SK-N-SH (cell line): ENCODE data around the gene CUL1. TPM values are rescaled to one million over a fixed set of nuclear protein-coding genes. Genes with fewer than 3 reads are reported as not detected.

Source experiments
- CTCF ChIA-PET: fragments of 300-600, 350-600 bp; formaldehyde crosslinking; extraction: SDS; loops from one replicate; lab custom pipeline; 2021; lab: Yijun Ruan, JAX
- POLR2A ChIA-PET: fragments of 350-600 bp; sonication (Branson Sonifier 250); formaldehyde crosslinking; extraction: SDS; loops from one replicate; lab custom pipeline; 2020; ENCODE audit warnings: antibody characterized with exemption, inconsistent platforms; lab: Yijun Ruan, JAX
- DNase-seq: peaks from one replicate; pipeline ENCODE4 v3.0.0; 2012
- H2AFZ ChIP-seq: fragments of 200-600 bp; sonication (generic); 2 replicates; pipeline ENCODE4 v1.8.1; 2016; ENCODE audit warnings: antibody characterized with exemption, mild to moderate bottlenecking, low read depth
- H3F3A ChIP-seq: fragments of 200-600 bp; sonication (generic); replicated peaks from 2 replicates; pipeline ENCODE3; 2016; ENCODE audit warnings: antibody characterized with exemption, mild to moderate bottlenecking; ENCODE audit not compliant: insufficient read depth
- H3K27ac ChIP-seq, 2 experiments: fragments of 200-500 bp in 1 of 2; fragments of 200-600 bp in 1 of 2; sonication (Bioruptor generic) in 1 of 2; sonication (generic), shearing (Covaris generic) in 1 of 2; 2 replicates each; pipeline versions ENCODE4 v1.5.1 to v1.6.1; 2014 to 2016; ENCODE audit warnings: low read depth in 2 of 2, inconsistent platforms in 1 of 2, low read length in 1 of 2, mild to moderate bottlenecking in 1 of 2, mixed read lengths in 1 of 2
- H3K27me3 ChIP-seq: fragments of 200-600 bp; sonication (generic), shearing (Covaris generic); 2 replicates; pipeline ENCODE4 v1.6.1; 2016; ENCODE audit warnings: mixed run types; ENCODE audit not compliant: insufficient read depth
- H3K36me3 ChIP-seq, 2 experiments: fragments of 200-500 bp in 1 of 2; fragments of 200-600 bp in 1 of 2; sonication (Bioruptor generic) in 1 of 2; sonication (generic) in 1 of 2; replicated peaks in 1 of 2; 2 replicates each; pipeline versions ENCODE3 to v1.5.1; 2014 to 2016; ENCODE audit warnings: low read length in 1 of 2, mild to moderate bottlenecking in 1 of 2; ENCODE audit not compliant: insufficient read depth in 2 of 2, control insufficient read depth in 1 of 2
- H3K4me1 ChIP-seq, 2 experiments: fragments of 200-500 bp in 1 of 2; fragments of 200-600 bp in 1 of 2; sonication (Bioruptor generic) in 1 of 2; sonication (generic), shearing (Covaris generic) in 1 of 2; 2 replicates each; pipeline versions ENCODE4 v1.5.1 to v1.6.1; 2014 to 2016; ENCODE audit warnings: low read depth in 1 of 2, low read length in 1 of 2, mixed run types in 1 of 2; ENCODE audit not compliant: insufficient read depth in 2 of 2, control insufficient read depth in 1 of 2
- H3K4me2 ChIP-seq: fragments of 200-600 bp; sonication (generic), shearing (Covaris generic); 2 replicates; pipeline ENCODE4 v1.6.1; 2017; ENCODE audit warnings: mixed run types
- H3K4me3 ChIP-seq, 2 experiments: fragments of 200-500 bp in 1 of 2; fragments of 200-600 bp in 1 of 2; sonication (Bioruptor generic) in 1 of 2; sonication (generic), shearing (Covaris generic) in 1 of 2; 2 replicates each; pipeline versions ENCODE4 v1.5.1 to v1.8.1; 2014 to 2016; ENCODE audit warnings: low read depth in 2 of 2, inconsistent platforms in 1 of 2, low read length in 1 of 2, mild to moderate bottlenecking in 1 of 2, mixed read lengths in 1 of 2, moderate library complexity in 1 of 2
- H3K79me2 ChIP-seq: fragments of 200-600 bp; sonication (generic); 2 replicates; pipeline ENCODE4 v1.8.1; 2017; ENCODE audit warnings: mild to moderate bottlenecking; ENCODE audit not compliant: insufficient read depth
- H3K9ac ChIP-seq: fragments of 200-600 bp; sonication (generic); 2 replicates; pipeline ENCODE4 v1.6.1; 2017; ENCODE audit warnings: mixed run types
- H3K9me2 ChIP-seq: fragments of 200-600 bp; sonication (generic); 2 replicates; pipeline ENCODE4 v1.6.1; 2017; ENCODE audit warnings: mixed run types
- H3K9me3 ChIP-seq: fragments of 200-600 bp; sonication (generic); 2 replicates; pipeline ENCODE4 v1.6.1; 2017; ENCODE audit warnings: mixed run types, mild to moderate bottlenecking, moderate library complexity
- H4K20me1 ChIP-seq: fragments of 200-600 bp; sonication (generic); 2 replicates; pipeline ENCODE4 v1.6.1; 2017; ENCODE audit warnings: mild to moderate bottlenecking, mixed run types; ENCODE audit not compliant: insufficient read depth
- CHD2 ChIP-seq: fragments of 150-350 bp; IDR thresholded peaks from 2 replicates; pipeline ENCODE4 v1.6.1; 2018; ENCODE audit warnings: low read length; ENCODE audit not compliant: partially characterized antibody
- ELF1 ChIP-seq: IDR thresholded peaks from 2 replicates; pipeline ENCODE4 v1.4.0; 2012
- FOXJ3 ChIP-seq: sonication (generic); formaldehyde crosslinking; IDR thresholded peaks from 2 replicates; pipeline ENCODE4 v1.5.1; 2020; ENCODE audit warnings: mild to moderate bottlenecking, missing genetic modification reagents
- FOXM1 ChIP-seq: IDR thresholded peaks from 2 replicates; pipeline ENCODE4 v1.4.0; 2012; ENCODE audit warnings: low read depth, mild to moderate bottlenecking
- GATA2 ChIP-seq: sonication (generic); formaldehyde crosslinking; IDR thresholded peaks from 2 replicates; pipeline ENCODE4 v1.5.0; 2020; ENCODE audit warnings: mild to moderate bottlenecking, missing genetic modification reagents
- RAD21 ChIP-seq: IDR thresholded peaks from 2 replicates; pipeline ENCODE4 v1.6.1; 2012; ENCODE audit warnings: mild to moderate bottlenecking, low read length
- RFX5 ChIP-seq: IDR thresholded peaks from 2 replicates; pipeline ENCODE4 v1.6.1; 2012; ENCODE audit warnings: mild to moderate bottlenecking, improper control_type of control experiment, low read length
- SIN3A ChIP-seq: IDR thresholded peaks from 2 replicates; pipeline ENCODE4 v1.6.1; 2012; ENCODE audit warnings: low read depth, mild to moderate bottlenecking, low read length, moderate library complexity, borderline replicate concordance
- SMC3 ChIP-seq: IDR thresholded peaks from 2 replicates; pipeline ENCODE4 v1.6.1; 2012; ENCODE audit warnings: low read depth, low read length, improper control_type of control experiment
- TAF1 ChIP-seq: IDR thresholded peaks from 2 replicates; pipeline ENCODE4 v1.6.1; 2012; ENCODE audit warnings: low read depth, mild to moderate bottlenecking, low read length, moderate library complexity, borderline replicate concordance
- TCF12 ChIP-seq: IDR thresholded peaks from 2 replicates; pipeline ENCODE4 v1.4.0; 2012
- YY1 ChIP-seq: IDR thresholded peaks from 2 replicates; pipeline ENCODE4 v1.4.0; 2012; ENCODE audit warnings: low read depth, mild to moderate bottlenecking
- WGBS: methylation state at CpG from one replicate; pipeline ENCODE4 v1.1.6; 2017; ENCODE audit warnings: low lambda C conversion rate; 5-methylcytosine and 5-hydroxymethylcytosine counted together
- polyA plus RNA-seq, 3 experiments: library from polyadenylated mRNA; depleted of rRNA; stranded (reverse); fragments of >200 nt; gene quantifications; 2 replicates each; pipeline ENCODE4 v1.2.3, GENCODE V29; 2012
- TF ChIP-seq, protein P1 (sequence below): IDR thresholded peaks from 2 replicates; pipeline ENCODE4 v1.6.1; 2012; ENCODE audit warnings: mild to moderate bottlenecking, low read depth, low read length, moderate library complexity
- TF ChIP-seq, protein P2 (sequence below): IDR thresholded peaks from 2 replicates; pipeline ENCODE4; 2012
- TF ChIP-seq, protein P3 (sequence below): IDR thresholded peaks from 2 replicates; pipeline ENCODE4 v1.4.0; 2012; ENCODE audit warnings: low read depth, borderline replicate concordance
- TF ChIP-seq, protein P4 (sequence below): fragments of 200-600 bp; sonication (generic); IDR thresholded peaks from 2 replicates; pipeline ENCODE4 v1.6.1; 2017; ENCODE audit warnings: antibody characterized with exemption, mild to moderate bottlenecking, moderate library complexity
- TF ChIP-seq, protein P5 (sequence below): IDR thresholded peaks from 2 replicates; pipeline ENCODE4 v1.4.0; 2012; ENCODE audit warnings: low read depth, borderline replicate concordance

Gene CUL1
- polyA plus RNA-seq, 1 of the 3 experiments (the other 2 are of a cell fraction) = 45.2 TPM

DNA sequence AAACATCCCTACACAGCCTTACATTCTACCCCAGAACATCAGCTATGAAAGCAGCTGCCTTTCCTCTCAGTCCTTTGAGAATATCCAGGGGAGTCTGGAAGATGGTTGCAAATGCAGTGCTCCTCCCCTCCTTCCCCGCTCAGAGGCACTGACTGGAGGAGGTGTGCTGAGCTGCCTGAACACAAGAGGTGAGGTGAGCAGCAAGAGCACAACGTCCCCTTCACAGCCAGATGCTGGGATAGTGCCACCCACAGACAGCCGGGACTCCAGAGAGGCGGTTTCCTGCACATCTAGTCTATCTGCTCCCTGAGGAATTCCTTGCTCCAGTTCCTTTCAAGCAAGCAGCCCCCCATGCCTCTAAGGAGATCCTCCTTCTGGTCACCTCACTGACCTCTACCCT, 111.2 kb downstream of the CUL1 start:
- Histone ChIP-seq H3K36me3 (peaks cover 55 to 81% of the 10 kb centered on the region in 2 experiments), H3K9me2 (no peaks in the 10 kb centered on the region), H3K9ac (no peak overlapping the region), H3K4me2 (no peak overlapping the region), H3K9me3 (no peaks in the 10 kb centered on the region), H3K4me1 (peaks cover 0 to 1% of the 10 kb centered on the region in 2 experiments; a peak in 1 of 4 replicates), H3K27me3 (no peaks in the 10 kb centered on the region), H2AFZ (no peak overlapping the region), H3K4me3 (no peak overlapping the region), H3F3A (no peaks in the 10 kb centered on the region), H4K20me1 (no peaks in the 10 kb centered on the region), H3K27ac (no peak overlapping the region), H3K79me2 (no peaks in the 10 kb centered on the region; the same call in 1 of the 2 replicates)
- no peak for DNase-seq
- POLR2A ChIA-PET = no interaction called here
- CTCF ChIA-PET = interaction anchor here (1.7 kb wide), 1 partner anchor 22 kb away, joined by 4 read pairs; no protein-coding TSS in a partner anchor
- 94% methylated on average over 4 of the region's 4 CpGs for WGBS
- no peak for TF ChIP-seq TAF1
- TF ChIP-seq GATA2 = no peak
- TF ChIP-seq, protein P1, sequence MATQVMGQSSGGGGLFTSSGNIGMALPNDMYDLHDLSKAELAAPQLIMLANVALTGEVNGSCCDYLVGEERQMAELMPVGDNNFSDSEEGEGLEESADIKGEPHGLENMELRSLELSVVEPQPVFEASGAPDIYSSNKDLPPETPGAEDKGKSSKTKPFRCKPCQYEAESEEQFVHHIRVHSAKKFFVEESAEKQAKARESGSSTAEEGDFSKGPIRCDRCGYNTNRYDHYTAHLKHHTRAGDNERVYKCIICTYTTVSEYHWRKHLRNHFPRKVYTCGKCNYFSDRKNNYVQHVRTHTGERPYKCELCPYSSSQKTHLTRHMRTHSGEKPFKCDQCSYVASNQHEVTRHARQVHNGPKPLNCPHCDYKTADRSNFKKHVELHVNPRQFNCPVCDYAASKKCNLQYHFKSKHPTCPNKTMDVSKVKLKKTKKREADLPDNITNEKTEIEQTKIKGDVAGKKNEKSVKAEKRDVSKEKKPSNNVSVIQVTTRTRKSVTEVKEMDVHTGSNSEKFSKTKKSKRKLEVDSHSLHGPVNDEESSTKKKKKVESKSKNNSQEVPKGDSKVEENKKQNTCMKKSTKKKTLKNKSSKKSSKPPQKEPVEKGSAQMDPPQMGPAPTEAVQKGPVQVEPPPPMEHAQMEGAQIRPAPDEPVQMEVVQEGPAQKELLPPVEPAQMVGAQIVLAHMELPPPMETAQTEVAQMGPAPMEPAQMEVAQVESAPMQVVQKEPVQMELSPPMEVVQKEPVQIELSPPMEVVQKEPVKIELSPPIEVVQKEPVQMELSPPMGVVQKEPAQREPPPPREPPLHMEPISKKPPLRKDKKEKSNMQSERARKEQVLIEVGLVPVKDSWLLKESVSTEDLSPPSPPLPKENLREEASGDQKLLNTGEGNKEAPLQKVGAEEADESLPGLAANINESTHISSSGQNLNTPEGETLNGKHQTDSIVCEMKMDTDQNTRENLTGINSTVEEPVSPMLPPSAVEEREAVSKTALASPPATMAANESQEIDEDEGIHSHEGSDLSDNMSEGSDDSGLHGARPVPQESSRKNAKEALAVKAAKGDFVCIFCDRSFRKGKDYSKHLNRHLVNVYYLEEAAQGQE = no peak
- TF ChIP-seq, protein P2, sequence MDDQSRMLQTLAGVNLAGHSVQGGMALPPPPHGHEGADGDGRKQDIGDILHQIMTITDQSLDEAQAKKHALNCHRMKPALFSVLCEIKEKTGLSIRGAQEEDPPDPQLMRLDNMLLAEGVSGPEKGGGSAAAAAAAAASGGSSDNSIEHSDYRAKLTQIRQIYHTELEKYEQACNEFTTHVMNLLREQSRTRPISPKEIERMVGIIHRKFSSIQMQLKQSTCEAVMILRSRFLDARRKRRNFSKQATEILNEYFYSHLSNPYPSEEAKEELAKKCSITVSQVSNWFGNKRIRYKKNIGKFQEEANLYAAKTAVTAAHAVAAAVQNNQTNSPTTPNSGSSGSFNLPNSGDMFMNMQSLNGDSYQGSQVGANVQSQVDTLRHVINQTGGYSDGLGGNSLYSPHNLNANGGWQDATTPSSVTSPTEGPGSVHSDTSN = no peak
- no peak for TF ChIP-seq CHD2
- TF ChIP-seq YY1 = no peak
- no peak for TF ChIP-seq FOXJ3 (CRISPR knock-in tag)
- TF ChIP-seq RFX5 = no peak
- TF ChIP-seq ELF1 = no peak
- TF ChIP-seq, protein P3, sequence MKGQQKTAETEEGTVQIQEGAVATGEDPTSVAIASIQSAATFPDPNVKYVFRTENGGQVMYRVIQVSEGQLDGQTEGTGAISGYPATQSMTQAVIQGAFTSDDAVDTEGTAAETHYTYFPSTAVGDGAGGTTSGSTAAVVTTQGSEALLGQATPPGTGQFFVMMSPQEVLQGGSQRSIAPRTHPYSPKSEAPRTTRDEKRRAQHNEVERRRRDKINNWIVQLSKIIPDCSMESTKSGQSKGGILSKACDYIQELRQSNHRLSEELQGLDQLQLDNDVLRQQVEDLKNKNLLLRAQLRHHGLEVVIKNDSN = no peak
- no peak for TF ChIP-seq FOXM1
- TF ChIP-seq SIN3A = no peak

DNA sequence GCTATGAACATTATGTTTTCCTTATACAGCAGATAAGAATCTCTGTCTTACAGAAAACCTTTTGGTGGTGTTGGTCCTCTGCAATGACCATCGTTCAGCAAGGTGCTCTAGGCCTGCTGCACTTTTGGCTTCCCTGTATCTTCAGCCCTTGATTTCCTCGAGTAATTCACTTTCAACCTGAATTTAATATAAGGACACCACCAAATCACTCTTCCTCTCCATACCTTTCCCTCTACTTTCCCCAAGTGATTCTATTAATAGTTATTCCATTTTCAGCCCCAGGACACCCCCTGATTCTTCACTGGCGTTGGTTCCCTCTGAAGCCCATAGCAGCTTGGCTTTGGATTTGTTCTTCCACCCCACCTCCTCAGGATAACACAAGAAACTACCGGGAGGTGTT, 113.2 kb downstream of the CUL1 start:
- H3K4me3 ChIP-seq = no peak overlapping the region
- no peak overlapping the region for H3K9ac ChIP-seq
- H3K4me2 ChIP-seq = no peak overlapping the region
- H3K27ac ChIP-seq = no peak overlapping the region
- H4K20me1 ChIP-seq = no peaks in the 10 kb centered on the region
- POLR2A ChIA-PET = no interaction called here
- H3K27me3 ChIP-seq = no peaks in the 10 kb centered on the region
- CTCF ChIA-PET = interaction anchor here (1.2 kb wide), 1 partner anchor 21 kb away, joined by 3 read pairs; no protein-coding TSS in a partner anchor
- no peak for DNase-seq
- no peaks in the 10 kb centered on the region for H3K9me3 ChIP-seq
- peaks cover 64 to 87% of the 10 kb centered on the region in 2 experiments for H3K36me3 ChIP-seq
- no peak overlapping the region for H2AFZ ChIP-seq
- 92% methylated on average over 4 of the region's 4 CpGs for WGBS
- no peaks in the 10 kb centered on the region; the same call in 1 of the 2 replicates for H3K79me2 ChIP-seq
- H3K9me2 ChIP-seq = no peaks in the 10 kb centered on the region
- no peaks in the 10 kb centered on the region for H3F3A ChIP-seq
- H3K4me1 ChIP-seq = peaks cover 0 to 7% of the 10 kb centered on the region in 2 experiments; a peak in 1 of 4 replicates
- no peak for TF ChIP-seq SMC3
- no peak for TF ChIP-seq RAD21
- TF ChIP-seq, protein P2 = no peak
- TF ChIP-seq, protein P4, sequence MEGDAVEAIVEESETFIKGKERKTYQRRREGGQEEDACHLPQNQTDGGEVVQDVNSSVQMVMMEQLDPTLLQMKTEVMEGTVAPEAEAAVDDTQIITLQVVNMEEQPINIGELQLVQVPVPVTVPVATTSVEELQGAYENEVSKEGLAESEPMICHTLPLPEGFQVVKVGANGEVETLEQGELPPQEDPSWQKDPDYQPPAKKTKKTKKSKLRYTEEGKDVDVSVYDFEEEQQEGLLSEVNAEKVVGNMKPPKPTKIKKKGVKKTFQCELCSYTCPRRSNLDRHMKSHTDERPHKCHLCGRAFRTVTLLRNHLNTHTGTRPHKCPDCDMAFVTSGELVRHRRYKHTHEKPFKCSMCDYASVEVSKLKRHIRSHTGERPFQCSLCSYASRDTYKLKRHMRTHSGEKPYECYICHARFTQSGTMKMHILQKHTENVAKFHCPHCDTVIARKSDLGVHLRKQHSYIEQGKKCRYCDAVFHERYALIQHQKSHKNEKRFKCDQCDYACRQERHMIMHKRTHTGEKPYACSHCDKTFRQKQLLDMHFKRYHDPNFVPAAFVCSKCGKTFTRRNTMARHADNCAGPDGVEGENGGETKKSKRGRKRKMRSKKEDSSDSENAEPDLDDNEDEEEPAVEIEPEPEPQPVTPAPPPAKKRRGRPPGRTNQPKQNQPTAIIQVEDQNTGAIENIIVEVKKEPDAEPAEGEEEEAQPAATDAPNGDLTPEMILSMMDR = no peak
- TF ChIP-seq ELF1 = no peak
- TF ChIP-seq, protein P5, sequence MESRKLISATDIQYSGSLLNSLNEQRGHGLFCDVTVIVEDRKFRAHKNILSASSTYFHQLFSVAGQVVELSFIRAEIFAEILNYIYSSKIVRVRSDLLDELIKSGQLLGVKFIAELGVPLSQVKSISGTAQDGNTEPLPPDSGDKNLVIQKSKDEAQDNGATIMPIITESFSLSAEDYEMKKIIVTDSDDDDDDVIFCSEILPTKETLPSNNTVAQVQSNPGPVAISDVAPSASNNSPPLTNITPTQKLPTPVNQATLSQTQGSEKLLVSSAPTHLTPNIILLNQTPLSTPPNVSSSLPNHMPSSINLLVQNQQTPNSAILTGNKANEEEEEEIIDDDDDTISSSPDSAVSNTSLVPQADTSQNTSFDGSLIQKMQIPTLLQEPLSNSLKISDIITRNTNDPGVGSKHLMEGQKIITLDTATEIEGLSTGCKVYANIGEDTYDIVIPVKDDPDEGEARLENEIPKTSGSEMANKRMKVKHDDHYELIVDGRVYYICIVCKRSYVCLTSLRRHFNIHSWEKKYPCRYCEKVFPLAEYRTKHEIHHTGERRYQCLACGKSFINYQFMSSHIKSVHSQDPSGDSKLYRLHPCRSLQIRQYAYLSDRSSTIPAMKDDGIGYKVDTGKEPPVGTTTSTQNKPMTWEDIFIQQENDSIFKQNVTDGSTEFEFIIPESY = no peak
- TF ChIP-seq TCF12 = no peak
- TF ChIP-seq FOXJ3 (CRISPR knock-in tag) = no peak
- TF ChIP-seq SIN3A = no peak
- TF ChIP-seq GATA2 = no peak
